C4-2B (cell line): Measurements from ENCODE around the gene NHSL1.
A peak's percentile ranks its signal among the peaks of the same experiment; 100 is the strongest.

Source experiments
- H3K27ac ChIP-seq: fragments of 450-650 bp; 2 replicates; pipeline ENCODE4 v1.5.1; 2017
- ZFX ChIP-seq: fragments of 450-650 bp; IDR thresholded peaks from 2 replicates; pipeline ENCODE4 v1.6.1; 2017
- TF ChIP-seq, protein P1 (sequence below): fragments of 450-650 bp; conservative IDR thresholded peaks from 2 replicates; pipeline ENCODE4 v1.5.1; 2017; ENCODE audit warnings: mild to moderate bottlenecking

The NHSL1 gene

DNA sequence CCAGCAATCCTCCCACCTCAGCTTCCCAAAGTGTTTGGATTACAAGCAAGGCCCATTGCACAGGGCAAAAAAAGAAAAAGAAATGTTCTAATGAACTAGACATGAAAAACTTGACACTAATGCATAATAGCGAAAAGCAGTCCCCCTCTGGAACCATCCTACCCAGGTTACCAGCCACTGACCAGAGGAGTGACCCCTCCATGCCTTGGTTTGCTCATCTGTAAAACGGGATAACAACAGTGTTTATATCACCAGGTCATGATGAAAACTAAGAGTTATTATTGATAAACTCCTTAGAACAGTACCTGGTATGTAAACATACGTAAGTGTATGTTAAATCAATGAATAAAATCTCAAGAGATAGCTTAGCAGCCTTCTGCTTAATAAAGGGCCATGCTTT is 3.3 kb upstream of the NHSL1 start:
- TF ChIP-seq, protein P1, sequence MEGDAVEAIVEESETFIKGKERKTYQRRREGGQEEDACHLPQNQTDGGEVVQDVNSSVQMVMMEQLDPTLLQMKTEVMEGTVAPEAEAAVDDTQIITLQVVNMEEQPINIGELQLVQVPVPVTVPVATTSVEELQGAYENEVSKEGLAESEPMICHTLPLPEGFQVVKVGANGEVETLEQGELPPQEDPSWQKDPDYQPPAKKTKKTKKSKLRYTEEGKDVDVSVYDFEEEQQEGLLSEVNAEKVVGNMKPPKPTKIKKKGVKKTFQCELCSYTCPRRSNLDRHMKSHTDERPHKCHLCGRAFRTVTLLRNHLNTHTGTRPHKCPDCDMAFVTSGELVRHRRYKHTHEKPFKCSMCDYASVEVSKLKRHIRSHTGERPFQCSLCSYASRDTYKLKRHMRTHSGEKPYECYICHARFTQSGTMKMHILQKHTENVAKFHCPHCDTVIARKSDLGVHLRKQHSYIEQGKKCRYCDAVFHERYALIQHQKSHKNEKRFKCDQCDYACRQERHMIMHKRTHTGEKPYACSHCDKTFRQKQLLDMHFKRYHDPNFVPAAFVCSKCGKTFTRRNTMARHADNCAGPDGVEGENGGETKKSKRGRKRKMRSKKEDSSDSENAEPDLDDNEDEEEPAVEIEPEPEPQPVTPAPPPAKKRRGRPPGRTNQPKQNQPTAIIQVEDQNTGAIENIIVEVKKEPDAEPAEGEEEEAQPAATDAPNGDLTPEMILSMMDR: no peak
- no peak for TF ChIP-seq ZFX

DNA sequence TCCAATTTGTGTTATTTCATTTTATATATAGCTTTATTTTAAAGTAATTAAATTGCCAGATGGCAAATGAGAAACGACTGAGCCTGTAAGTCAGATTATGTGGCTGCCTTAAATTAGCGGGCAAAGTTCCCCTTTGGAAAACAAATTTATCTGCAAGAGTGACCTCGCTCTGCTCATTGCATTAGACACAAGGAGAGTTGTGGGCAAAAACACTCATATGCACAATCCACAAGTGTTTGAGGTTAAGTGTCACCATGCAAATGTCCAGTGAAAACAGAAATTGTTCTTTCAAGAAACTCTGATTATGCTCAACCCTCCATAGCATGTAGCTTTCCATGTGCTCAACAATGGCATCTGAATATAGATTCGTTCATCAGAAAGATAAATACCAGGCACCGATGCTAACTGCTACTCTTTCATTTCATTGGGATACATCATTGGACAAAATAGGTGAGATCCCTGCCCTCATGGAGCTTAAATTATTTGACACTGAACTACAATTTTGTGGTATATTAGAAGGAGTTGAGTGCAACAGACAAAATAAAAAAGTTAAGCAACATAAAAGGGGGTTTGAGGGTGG is 1.7 kb upstream of the NHSL1 start:
- TF ChIP-seq, protein P1: no peak
- TF ChIP-seq ZFX: no peak
- no peak overlapping the region for H3K27ac ChIP-seq

More for the DNA sequence above, 3.3 kb upstream of the NHSL1 start:
- H3K27ac ChIP-seq: no peak overlapping the region

DNA sequence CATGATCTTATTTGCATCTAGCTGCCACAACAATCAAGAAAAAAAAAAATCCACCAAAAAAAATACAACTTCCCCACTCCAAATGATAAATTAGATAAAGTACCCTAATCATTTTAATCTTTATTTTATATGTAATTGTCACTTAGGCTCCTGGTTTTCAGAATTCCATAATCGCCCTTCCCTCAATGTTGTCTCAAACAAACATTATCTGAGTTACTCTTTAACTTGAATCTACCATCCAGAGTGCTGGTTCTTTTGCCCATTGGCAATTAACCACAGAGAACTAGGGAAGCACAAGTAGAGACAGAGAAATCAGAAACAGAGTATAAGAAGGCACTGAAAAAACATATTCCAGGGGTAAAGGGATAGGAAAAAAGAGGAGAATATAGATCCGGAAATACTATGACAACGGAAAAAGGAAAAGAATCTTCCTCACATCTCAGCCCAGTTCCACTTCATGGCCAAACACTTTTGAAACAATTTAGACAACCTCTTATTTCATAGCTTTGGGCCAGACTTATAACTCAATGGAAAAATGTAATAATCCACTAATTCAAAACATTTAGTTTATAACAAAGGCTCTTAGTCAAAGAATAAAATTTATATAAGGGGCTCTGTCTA is 861 bp upstream of the NHSL1 start:
- TF ChIP-seq ZFX: no peak
- TF ChIP-seq, protein P1: no peak
- no peak overlapping the region for H3K27ac ChIP-seq

DNA sequence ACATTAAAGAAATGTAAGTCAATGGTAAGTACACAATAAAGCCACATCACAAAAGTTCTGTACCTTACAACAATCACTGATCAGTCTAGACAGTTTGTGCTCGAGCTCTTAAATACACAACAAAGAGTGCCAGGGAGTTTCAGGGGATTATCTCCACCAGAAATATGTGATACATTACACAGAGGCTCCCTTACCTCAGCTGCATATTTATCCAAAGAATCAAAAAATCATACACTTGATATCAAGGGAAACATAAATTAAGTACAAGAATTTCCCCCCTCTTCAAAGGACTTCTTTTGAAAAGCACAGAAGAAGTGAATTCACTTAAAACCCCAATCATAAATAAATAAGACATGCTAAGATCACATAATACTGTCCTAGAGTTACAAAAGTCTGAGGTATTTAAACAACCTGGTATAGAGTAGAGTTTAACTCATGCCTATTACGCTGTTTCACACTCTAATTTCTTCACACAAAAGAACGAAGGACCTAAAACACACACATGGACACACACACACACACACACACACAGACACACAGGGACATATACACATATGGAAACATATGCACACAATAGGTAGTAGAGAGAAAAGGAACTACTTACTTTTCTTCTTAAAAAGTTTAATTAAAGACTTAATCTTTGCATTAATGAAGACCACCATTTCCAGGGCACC is 528 bp downstream of the NHSL1 start:
- no peak for TF ChIP-seq ZFX
- TF ChIP-seq, protein P1: no peak
- no peak overlapping the region for H3K27ac ChIP-seq

DNA sequence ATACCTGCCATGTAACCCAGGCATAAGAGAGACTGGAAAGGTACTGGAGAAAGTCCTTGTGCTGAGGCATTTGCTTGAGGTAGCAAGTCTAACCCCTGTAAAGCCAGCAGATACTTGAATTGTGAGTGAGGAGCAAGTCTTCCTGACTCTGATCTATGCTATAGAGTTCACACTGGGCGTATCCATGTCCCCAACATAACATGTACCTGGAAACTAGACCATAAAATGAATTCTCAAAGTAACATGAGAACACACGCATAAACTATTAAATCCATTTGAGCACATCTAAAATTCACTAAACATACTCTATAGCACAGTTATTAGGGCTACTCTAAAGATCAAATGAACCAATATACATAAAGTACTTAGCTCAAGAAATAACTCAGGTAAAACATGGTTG is 2.0 kb downstream of the NHSL1 start:
- TF ChIP-seq, protein P1: no peak
- no peak for TF ChIP-seq ZFX
- no peak overlapping the region for H3K27ac ChIP-seq

DNA sequence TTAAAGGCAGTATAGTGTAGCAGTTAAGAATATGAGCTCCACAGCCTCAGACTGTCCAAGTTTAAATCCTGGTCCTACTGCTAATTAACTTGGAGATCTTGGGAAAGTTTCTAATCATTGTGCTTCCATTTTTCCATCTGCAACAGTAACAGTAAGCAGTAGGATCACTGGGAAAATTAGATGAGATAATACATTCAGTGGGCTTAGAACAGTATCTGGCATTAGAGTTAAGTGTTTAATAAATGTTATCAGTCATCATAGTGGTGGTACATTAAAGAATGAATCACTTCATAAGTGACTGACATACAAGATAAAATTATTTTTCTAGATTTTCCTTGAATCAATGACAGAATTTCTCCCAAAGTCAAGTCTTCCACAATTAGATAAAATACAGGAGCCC is 5.0 kb downstream of the NHSL1 start:
- TF ChIP-seq ZFX: no peak
- TF ChIP-seq, protein P1: no peak
- H3K27ac ChIP-seq: no peak overlapping the region

DNA sequence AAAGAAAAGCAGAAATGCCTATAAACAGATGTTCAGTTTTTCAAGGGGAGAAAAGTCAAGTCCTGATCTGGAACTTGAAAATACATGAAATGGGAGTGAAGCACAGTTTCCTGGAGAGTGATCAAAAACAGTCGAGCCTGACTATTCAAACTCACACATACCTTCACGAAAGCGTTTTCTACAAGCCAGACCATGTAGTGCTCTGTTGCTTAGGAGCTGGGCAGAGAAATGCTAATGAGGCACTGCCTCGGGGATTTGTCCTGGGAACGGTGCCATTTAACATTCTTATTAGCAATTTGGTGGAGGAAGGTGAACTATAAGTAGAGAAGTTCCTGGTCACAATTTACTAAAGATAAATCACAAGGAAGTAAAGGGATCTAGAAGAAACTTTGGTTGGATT is 5.9 kb downstream of the NHSL1 start:
- H3K27ac ChIP-seq: peak overlapping the region; percentile 66; the same call in 1 of the 2 replicates
- TF ChIP-seq ZFX: no peak
- TF ChIP-seq, protein P1: no peak
